HG03066 (cell line): ENCODE data around the gene PTBP3.

Experiments used
- ATAC-seq: cut with Tn5 transposase; IDR thresholded peaks from one replicate; pipeline ENCODE4 v1.9.1; 2021; ENCODE audit warnings: low read depth; ENCODE audit not compliant: unreplicated experiment

The PTBP3 gene

DNA sequence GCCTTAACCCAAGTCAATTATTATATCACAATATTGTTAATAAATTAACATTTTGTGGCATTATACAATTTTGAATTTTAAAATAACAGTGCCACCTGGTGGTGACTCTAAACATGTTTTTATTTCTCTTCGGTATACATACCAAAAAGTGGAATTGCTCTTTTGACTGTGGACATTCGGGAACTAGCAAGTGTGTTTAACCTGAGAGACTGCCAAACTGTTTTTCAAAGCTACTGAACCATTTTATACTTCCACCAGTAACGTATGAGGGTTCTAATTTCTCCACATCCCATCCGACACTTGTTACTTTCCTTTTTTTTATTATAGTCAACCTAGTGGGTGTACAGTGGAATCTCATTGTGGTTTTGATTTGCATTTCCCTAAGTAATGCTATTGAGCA lies 28.2 kb upstream of the PTBP3 start:
- no peak for ATAC-seq

DNA sequence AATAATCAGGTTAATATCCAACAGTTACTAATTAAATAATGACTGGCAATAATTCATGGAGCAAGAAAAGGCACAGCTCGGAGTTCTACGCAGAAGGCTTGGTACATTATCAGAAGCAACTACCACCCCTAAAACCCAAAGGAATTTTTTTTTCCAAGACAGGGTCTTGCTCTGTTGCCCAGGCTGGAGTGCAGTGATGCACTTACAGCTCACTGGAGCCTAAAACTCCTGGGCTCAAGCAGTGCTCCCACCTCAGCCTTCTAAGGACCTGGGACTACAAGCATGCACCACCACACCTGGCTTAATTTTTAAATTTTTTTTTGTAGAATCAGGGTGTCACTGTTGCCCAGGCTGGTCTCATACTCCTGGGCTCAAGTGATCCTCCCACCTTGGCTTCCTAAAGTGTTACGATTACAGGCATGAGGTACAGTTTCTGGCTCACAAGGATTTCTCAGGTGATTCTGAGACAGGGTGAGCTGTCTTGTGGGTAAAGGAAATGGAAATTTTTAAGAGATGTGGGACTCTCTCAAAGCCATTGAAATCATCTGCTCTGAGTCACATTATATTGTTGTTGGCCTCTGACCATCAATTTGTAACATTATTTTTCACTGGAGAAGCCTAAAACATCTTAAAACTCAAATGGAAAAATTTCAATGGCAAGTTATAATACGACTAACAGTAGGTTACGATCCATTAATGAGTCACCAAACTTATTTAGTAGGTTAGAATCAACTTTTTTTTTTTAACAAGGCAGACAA lies 26.8 kb upstream of the PTBP3 start:
- no peak for ATAC-seq

DNA sequence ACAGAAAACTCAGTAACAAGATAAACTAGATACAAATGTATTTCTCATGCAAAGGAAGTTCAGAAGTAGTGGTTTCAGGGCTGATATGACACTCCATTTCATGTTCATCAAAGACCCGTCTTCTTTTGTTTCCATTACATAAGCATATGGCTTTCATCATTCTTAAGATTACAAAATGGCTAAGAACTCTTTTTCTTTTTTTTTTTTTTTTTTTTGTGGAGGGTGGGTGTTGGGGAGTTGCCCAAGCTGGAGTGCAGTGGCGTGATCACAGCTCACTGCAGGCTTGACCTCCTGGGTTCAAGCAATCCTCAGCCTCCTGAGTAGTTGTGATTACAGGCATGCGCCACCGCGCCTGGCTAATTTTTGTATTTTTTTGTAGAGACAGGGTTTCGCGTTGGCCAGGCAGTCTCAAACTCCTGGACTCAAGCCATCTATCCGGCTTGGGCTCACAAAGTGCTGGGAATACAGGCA lies 22.0 kb upstream of the PTBP3 start:
- ATAC-seq: no peak

DNA sequence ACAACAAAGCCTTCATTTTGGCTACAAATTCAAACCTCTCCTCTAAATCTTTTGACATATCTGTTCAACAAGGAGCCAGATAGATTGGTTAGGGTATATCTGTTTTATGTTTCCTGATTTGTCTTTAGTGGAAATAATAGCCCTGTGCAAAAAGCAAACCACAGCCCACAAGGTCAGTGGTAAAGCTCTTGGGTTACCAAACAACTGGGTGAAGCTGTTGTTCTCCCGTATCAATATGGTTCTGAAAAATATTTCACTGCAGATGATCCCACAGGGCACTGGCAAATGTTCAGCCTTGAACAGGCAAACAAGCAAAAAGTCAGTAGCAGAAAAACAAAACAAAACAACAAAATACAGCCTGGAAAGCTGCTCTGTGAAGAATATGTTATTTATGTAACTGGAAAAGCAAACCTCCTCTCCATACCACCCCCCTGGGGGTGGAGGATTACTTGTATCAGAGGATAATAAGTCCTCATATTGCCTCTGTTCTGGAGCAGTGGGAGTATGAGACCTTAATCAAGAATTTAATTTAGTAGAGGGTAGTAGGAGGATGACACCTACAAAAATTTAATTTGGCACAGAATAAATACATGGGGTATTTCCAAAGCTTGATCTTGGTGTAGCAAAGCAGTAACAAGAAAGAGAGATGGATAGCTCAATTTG lies 20.8 kb upstream of the PTBP3 start:
- ATAC-seq: no peak

DNA sequence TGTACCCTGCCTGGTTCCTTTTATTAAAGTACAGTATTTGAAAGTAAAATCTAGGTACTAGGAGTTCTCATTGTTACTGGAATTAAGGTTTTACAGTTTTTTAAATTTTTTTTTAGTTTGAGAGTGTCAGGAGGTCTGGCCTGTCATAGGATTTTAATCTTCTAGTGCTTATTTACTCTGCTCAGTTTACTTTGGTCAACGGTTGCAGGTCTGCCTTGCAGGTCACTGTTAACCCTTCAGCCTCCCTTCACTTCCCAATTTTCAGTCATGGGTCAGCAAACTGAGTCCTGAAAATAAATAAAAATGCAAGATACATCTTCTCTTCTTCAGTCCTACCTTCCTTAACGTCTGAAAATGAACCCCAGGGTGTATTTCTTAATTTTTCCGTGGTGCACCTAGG lies 18.8 kb upstream of the PTBP3 start:
- no peak for ATAC-seq

DNA sequence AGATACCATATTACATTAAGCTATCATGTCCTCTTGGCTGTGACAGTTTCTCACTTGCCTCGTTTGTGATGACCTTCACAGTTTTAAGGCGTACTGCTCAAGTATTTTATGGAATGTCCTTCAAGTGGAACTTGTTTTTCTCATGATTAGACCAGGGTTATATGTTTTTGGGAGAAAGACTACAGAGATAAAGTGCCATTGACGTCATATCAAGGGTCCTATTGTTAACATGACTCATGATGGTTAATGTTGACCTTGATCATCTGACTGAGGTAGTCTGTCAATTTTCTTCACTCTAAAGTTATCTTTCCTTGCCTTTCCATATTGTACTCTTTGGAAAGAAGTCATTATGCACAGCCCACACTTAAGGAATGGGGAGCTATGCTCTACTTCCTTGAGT lies 17.8 kb upstream of the PTBP3 start:
- no peak for ATAC-seq

DNA sequence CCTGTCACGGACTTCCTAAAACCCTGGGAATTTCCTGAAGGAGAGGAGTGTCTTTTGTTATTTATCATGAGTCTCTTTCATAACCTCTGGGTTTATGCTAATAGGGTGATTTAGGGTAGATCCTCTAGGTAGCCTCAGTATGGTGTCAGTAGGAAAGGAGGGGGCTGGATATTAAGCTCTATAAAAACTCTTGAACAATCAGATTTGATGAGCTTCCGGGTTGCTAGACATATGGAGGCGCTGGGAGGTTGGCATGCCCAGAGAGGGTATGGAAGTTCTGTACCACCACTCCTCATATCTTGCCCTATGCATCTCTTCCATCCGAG lies 15.6 kb upstream of the PTBP3 start:
- ATAC-seq: no peak

DNA sequence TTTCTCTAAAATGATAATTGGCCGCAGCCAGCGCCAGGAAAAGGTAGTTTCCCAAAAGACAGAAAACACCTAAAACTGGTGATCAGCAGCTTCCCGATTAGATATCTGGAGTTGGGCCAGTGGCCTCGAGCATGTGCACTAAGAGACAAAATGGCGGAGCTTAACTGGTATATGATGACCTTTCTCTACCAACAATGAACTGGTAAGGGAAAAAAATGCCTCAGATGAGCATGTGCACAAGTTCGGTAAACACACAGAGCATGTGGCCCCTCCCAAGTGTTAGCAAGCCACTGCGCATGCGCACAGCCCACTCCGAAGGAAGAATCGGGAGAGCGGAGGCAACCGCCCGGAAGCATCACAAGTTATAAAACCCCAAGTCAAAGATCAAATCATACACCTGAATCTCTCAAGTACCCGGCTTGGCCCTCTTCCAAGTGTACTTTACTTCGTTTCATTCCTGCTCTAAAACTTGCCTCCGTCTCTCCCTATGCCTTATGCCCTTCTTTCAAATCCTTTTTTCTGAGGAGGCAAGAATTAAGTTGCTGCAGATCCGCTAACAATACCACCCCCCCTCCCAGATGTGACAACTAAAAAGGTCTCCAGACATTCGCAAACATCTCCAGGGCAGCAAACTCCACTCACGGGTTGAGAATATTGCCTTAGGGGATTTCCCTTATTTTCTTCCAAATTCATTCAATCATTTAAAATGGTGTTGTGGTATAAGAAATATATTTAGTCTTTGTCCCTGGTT lies 15.0 kb upstream of the PTBP3 start:
- no peak for ATAC-seq

DNA sequence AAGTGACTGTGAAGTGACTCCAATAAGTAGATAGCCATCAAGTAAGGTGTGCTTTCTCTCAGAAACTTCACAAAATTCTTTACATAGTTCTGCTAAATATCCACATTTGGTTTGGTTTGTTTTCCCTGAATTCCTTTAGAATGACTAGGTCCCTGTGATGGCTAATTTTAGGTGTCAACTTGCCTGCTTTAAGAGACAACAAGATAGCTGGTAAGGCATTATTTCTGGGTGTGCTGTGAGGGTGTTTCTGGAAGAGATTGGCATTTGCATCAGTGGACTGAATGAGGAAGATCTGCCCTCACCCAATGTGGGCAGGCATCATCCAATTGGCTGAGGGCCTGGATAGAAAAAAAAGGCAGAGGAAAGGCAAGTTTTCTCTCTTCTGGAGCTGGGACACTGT lies 8.3 kb upstream of the PTBP3 start:
- no peak for ATAC-seq

DNA sequence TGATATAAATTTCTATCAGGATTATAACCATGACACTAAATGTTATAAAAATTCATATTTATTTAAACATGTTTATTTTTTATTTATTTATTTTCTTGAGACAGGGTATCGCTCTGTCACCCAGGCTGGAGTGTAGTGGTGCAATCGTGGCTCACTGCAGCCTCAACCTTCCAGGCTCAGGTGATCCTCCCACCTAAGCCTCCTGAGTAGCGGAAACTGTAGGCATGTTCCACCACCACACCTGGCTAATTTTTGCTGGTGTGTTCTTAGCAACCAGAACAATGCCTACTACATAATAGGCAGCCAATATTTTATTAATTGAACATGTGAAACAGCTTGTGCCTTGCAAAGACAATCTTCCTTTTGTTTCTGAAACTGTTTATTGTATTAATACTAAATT lies 6.5 kb upstream of the PTBP3 start:
- ATAC-seq: no peak

DNA sequence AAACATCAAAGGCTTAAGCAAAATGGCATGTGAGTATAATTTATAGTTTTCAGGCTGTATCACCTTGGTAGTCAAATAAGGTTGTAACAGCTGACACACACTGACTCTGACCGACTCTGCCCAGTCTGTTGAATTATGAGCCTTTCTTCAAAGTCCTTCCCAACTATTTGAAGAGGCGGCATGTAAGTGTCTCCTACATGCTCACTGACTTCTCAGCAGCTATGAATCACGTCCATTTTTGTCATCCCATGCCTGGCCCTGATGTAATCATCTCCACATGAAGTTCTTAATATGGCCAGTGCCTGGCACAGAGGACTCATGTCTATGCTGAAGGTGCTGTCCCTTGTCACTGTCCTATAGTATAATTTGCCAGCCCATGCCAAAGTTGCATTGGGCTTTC lies 5.1 kb upstream of the PTBP3 start:
- no peak for ATAC-seq

DNA sequence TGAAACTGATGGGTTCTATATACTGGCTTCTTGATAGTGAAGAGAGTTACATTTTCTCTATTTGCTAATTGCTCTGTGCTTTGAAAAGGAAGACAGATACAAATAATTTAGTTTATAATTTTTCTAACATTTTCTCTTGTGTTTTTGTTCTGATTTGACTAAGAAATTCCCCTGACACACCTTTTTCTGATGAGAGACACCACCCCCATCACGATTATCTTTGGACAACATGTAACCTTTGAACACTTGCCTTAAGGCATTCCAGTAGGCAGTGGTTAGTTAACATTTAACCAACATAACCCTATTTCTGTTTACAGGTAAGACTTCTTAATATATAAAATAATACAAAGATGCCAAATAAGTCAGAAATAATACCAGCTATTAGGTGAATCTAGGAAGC lies 4.1 kb upstream of the PTBP3 start:
- no peak for ATAC-seq

DNA sequence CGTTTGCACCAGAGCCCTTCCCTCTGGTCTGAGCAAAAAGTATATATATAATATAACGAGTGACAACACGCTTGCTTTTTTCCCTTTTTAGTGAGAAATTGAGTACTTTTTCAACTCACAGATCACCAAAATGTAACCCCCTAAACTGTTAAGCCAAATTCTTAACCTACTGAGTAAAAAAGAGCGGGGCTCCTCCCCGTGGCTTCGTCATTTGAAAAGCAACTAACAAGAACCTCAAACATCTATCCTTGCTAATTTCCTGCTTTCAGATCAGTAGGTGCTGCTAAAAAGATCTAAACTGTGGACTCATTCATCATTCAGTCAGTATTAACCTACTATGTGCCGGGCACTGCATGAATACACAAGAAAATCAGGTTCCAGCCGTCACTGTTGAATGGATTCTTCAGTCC lies 1.0 kb upstream of the PTBP3 start:
- no peak for ATAC-seq

DNA sequence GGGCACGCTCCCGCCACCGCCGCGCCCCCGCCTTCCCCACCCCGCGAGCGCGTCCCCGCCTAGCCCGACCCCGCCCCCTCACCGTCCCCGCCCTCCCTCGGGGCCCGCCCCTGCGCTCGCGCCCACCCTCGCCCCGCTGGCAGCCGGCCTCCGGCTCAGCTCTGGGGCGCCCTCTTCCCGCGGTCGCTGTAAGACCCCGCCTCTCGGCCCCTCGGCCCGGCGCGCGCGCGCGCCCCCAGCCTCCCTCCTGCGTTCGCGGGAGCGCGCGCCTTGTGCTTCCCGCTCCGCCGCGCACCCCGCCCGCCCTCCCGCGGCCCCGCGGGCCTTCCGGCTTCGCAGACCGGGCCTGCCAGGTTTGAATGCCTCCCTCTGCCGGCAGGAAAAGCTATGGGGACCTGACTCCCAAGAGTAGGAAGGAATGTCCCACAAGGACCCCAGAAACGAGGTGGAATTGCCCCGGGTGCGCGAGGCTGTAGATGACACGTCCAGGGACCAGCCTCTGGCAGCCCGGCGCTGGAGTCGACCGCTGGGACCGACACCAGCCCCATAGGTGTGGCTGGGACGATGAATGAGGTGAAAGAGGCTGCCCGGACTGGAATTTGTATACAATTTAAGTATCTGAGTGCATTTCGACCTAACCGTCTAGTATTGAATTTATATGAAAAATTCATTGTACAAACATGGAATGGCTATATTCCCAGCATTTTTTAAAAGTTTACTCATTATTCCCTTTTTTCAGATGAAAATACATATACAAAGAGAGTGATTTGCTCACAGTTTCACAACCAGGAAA lies 416 bp upstream of the PTBP3 start:
- ATAC-seq: peak; percentile 57

DNA sequence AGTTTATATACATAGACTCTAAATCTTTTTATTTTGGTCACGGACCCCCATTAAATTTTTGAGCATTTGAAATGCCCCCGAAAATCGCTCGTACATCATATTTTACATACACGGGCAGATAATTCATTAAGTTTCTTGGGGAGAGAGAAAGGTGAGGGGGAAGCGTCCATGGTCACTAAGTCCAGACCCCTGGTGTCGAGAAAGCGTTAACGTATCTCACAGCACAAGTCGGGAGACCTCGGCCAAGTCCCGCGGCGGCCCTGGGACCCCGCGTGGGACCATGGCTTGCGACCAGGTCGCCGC lies 794 bp downstream of the PTBP3 start:
- ATAC-seq: no peak

DNA sequence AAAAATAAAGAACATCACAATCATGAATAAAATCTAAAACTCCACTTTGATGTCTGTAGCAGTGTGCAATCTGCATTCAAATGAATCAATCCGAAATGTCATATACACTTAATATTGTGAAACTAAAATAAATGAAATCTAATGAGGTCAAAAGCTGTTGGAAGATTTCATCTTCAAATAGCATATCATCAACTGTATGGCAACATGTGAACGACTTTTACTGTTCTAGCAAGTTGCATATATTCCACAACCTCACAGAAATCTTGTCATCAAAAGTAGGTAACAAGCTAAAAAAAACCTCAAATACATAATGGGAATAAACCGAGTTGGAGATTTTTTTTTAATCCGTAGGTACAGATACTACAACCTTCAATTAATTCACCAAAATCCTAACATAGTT lies 1.2 kb downstream of the PTBP3 start:
- no peak for ATAC-seq

DNA sequence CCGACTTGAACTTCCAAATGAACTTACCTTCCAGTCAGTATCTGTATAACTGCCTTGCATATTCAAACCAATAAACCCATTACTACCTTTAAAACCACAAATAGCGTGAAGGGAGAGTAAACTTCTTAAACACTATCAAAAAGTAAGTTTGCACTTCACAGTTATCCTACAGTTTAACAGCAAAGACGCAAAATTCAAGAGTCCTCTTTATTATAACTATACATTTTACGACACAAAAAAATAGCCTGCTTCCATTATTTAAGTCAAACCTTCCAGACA lies 1.8 kb downstream of the PTBP3 start:
- no peak for ATAC-seq

DNA sequence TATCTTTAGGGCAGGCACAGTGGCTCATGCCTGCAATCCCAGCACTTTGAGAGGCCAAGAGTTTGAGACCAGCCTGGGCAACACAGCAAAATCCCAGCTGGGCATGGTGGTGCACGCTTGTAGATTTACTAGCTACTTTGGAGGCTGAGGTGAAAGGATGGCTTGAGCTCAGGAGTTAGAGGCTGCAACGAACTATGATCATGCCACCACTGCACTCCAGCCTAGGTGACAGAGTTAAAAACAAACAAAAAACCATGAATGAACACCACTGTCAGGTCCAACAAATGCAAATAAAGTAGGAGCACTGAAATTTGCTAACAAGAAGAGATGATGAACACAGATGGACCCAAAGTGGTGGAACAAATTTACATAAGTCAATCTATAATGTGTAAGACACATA lies 4.9 kb downstream of the PTBP3 start:
- ATAC-seq: no peak

DNA sequence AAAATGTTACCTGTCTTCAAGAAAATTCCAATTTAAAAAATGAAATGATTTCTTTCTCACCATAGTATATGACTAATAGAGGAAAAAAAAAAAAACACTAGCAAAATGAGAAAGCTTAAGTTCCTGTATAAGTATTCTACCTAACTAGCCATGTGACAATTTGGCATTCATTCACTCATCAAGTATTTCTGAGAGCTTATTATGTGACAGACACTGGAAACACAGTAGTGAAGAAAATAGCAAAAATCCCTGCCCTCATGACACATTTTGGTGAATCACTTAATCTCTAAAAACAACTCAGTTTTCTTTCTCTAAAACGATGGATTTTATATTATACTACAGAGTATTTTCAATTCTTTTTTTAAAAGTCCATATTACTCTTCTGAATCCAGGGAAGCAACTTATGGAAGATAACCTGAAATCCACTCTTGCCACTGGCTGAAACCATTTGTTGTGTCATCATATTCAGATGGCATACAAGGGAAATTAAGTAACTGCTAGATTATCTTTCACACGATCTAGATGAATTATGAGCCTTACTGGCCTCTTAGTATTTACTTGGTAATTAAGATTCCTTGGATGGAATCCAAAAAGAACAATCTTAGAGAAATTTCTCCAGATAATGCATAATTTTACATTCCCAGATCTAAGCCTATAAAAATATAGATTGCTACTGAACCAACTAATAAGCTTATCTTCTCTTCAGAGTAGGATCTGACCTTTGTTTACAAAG lies 5.5 kb downstream of the PTBP3 start:
- ATAC-seq: no peak

DNA sequence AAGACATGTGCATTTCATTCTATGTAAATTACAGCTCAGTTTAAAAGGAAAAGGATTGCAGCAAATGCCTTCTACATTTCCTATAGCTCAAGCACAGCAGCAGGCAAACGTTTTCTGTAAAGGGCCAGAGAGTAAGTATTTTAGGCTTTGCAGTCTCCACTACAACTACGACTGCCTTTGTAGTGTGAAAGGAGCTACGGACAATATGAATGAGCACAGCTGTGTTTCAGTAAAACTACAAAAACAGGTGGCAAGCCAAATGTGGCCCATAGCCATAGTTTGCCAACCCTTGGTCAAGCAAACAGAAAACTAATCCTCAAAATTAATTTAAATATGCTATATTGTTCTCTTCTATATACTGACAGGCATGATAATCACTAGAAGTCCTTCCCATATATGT lies 7.2 kb downstream of the PTBP3 start:
- no peak for ATAC-seq

DNA sequence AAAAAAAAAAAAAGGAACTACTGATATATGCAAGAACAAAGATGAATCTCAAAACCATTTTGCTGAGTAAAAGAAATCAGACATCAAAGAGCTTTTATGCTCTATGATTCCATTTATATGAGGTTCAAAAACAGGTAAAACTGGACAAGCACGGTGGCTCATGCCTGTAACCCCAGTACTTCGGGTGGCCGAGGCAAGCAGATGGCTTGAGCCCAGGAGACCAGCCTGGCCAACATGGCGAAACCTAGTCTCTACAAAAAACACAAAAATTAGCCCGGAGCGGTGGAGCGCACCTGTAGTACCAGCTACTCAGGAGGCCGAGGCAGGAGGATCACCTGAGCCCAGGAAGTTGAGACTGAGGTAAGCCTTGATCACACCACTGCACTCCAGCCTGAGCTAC lies 7.8 kb downstream of the PTBP3 start:
- ATAC-seq: no peak
